Mesangial cell (primary cell): Measurements from ENCODE around the gene TRIM10. TPM values are rescaled to one million over a fixed set of nuclear protein-coding genes. Genes with fewer than 3 reads are reported as not detected.

Experiments
- total RNA-seq: library from RNA; depleted of rRNA; stranded (reverse); fragments of >200 nt; gene quantifications from 2 replicates; pipeline ENCODE4 v1.2.3, GENCODE V29; 2015

Gene TRIM10
- total RNA-seq = not detected in 2 replicates

GRCh38 chr6:30160785-30161531 lies at the start of gene TRIM10:
TSS of gene TRIM10 (minus strand) at chr6:30161211. CDS start at chr6:30160858, 353 bp downstream.

GRCh38 chr6:30163090-30163917 lies 2.3 kb upstream of the TRIM10 start, which contains the start of gene TRIM15:
TSS of gene TRIM15 (plus strand) at chr6:30163546. CDS start at chr6:30163685, 139 bp downstream.

GRCh38 chr6:30135757-30136156 lies 25.3 kb downstream of the TRIM10 start, which contains the start of gene TRIM40:
TSS of gene TRIM40 (plus strand) at chr6:30136140. CDS start at chr6:30137037, 897 bp downstream.

GRCh38 chr6:30113003-30113759 lies 47.8 kb downstream of the TRIM10 start, which contains the start of gene TRIM31:
TSS of gene TRIM31 (minus strand) at chr6:30113090. CDS start at chr6:30112805, 285 bp downstream.

Other genes with a start within 250 kb of the TRIM10 start
- 466 and 502 TPM in 2 replicates for gene HLA-A, start 218.7 kb downstream of the TRIM10 start, total RNA-seq
- 21.7 and 25.6 TPM in 2 replicates for gene POLR1H, start 99.9 kb downstream of the TRIM10 start, total RNA-seq
- gene PPP1R11, start 94.0 kb downstream of the TRIM10 start, total RNA-seq = 35.2 and 38.1 TPM in 2 replicates
- gene RNF39, start 85.4 kb downstream of the TRIM10 start, total RNA-seq = not detected in 2 replicates
- not detected in 2 replicates for gene TRIM31, start 48.1 kb downstream of the TRIM10 start, total RNA-seq
- gene TRIM40, start 25.1 kb downstream of the TRIM10 start, total RNA-seq = not detected in 2 replicates
- gene TRIM15, start 2.3 kb upstream of the TRIM10 start, total RNA-seq = not detected in 2 replicates
- gene TRIM26, start 52.2 kb upstream of the TRIM10 start, total RNA-seq = 23.5 and 27.5 TPM in 2 replicates
- gene TRIM39, start 165.7 kb upstream of the TRIM10 start, total RNA-seq = 6.0 and 12.3 TPM in 2 replicates
- gene RPP21, start 183.9 kb upstream of the TRIM10 start, total RNA-seq = 108 and 135 TPM in 2 replicates